H9 (cell line): ENCODE data around the gene CCDC69. TPM values are rescaled to one million over a fixed set of nuclear protein-coding genes. Genes with fewer than 3 reads are reported as not detected.

Experiments
- DNase-seq: peaks from one replicate; pipeline ENCODE4 v3.0.0-alpha.2; 2017
- H2AFZ ChIP-seq: one replicate; pipeline ENCODE4 v1.6.1; 2013; ENCODE audit warnings: mild to moderate bottlenecking, low read length, control low read depth, moderate library complexity
- H2AK5ac ChIP-seq: 2 replicates; pipeline ENCODE4 v1.6.1; 2013; ENCODE audit warnings: low read length, control low read depth, mixed read lengths; ENCODE audit not compliant: insufficient read length
- H2BK120ac ChIP-seq: one replicate; pipeline ENCODE4 v1.6.1; 2013; ENCODE audit warnings: low read depth, mild to moderate bottlenecking, low read length, control low read depth, inconsistent platforms; ENCODE audit not compliant: poor library complexity, severe bottlenecking
- H2BK12ac ChIP-seq: 2 replicates; pipeline ENCODE4 v1.6.1; 2013; ENCODE audit warnings: low read length, control low read depth, mixed read lengths, low read depth; ENCODE audit not compliant: insufficient read length
- H2BK15ac ChIP-seq: 2 replicates; pipeline ENCODE4 v1.6.1; 2013; ENCODE audit warnings: low read depth, low read length, control low read depth
- H2BK20ac ChIP-seq: one replicate; pipeline ENCODE4 v1.6.1; 2013; ENCODE audit warnings: low read depth, mild to moderate bottlenecking, low read length, control low read depth, inconsistent platforms; ENCODE audit not compliant: poor library complexity, severe bottlenecking
- H2BK5ac ChIP-seq: 2 replicates; pipeline ENCODE4 v1.6.1; 2013; ENCODE audit warnings: low read length, control low read depth, mixed read lengths; ENCODE audit not compliant: insufficient read length
- H3K14ac ChIP-seq: 2 replicates; pipeline ENCODE4 v1.6.1; 2013; ENCODE audit warnings: low read length, control low read depth; ENCODE audit not compliant: insufficient read depth
- H3K18ac ChIP-seq: 2 replicates; pipeline ENCODE4 v1.6.1; 2013; ENCODE audit warnings: low read depth, mild to moderate bottlenecking, mixed read lengths, low read length, control low read depth; ENCODE audit not compliant: insufficient read length
- H3K23ac ChIP-seq: 2 replicates; pipeline ENCODE4 v1.6.1; 2013; ENCODE audit warnings: low read length, control low read depth, mixed read lengths, low read depth; ENCODE audit not compliant: insufficient read length
- H3K23me2 ChIP-seq: 2 replicates; pipeline ENCODE4 v1.6.1; 2013; ENCODE audit warnings: low read depth, mild to moderate bottlenecking, mixed read lengths, low read length, control low read depth; ENCODE audit not compliant: insufficient read length, poor library complexity, severe bottlenecking
- H3K27ac ChIP-seq: 2 replicates; pipeline ENCODE4 v1.5.1; 2013; ENCODE audit warnings: low read length, control low read depth, mixed read lengths, low read depth; ENCODE audit not compliant: insufficient read length
- H3K27me3 ChIP-seq: 2 replicates; pipeline ENCODE4 v1.6.1; 2013; ENCODE audit warnings: low read length, control low read depth, inconsistent platforms; ENCODE audit not compliant: insufficient read depth
- H3K4ac ChIP-seq: 2 replicates; pipeline ENCODE4 v1.6.1; 2013; ENCODE audit warnings: low read depth, mild to moderate bottlenecking, control low read depth, inconsistent platforms, low read length, moderate library complexity
- H3K4me1 ChIP-seq: 2 replicates; pipeline ENCODE4 v1.6.1; 2013; ENCODE audit warnings: low read length, control low read depth, inconsistent platforms; ENCODE audit not compliant: insufficient read depth
- H3K4me2 ChIP-seq: 2 replicates; pipeline ENCODE4 v1.6.1; 2013; ENCODE audit warnings: low read length, control low read depth, mixed read lengths; ENCODE audit not compliant: insufficient read length, insufficient read depth
- H3K56ac ChIP-seq: 2 replicates; pipeline ENCODE4 v1.6.1; 2013; ENCODE audit warnings: low read depth, mild to moderate bottlenecking, mixed read lengths, low read length, control low read depth; ENCODE audit not compliant: insufficient read length
- H3K79me1 ChIP-seq: 2 replicates; pipeline ENCODE4 v1.6.1; 2013; ENCODE audit warnings: low read depth, mild to moderate bottlenecking, moderate library complexity, low read length, control low read depth, inconsistent platforms; ENCODE audit not compliant: insufficient read depth, poor library complexity, severe bottlenecking
- H3K79me2 ChIP-seq: 2 replicates; pipeline ENCODE4 v1.6.1; 2013; ENCODE audit warnings: low read length, control low read depth, inconsistent platforms; ENCODE audit not compliant: insufficient read depth
- H3K9ac ChIP-seq: 2 replicates; pipeline ENCODE4 v1.6.1; 2013; ENCODE audit warnings: low read length, control low read depth, mixed read lengths; ENCODE audit not compliant: insufficient read length; ENCODE audit errors: extremely low read depth
- H3K9me3 ChIP-seq: one replicate; pipeline ENCODE4 v1.6.1; 2013; ENCODE audit warnings: low read depth, low read length, inconsistent platforms; ENCODE audit not compliant: control insufficient read depth
- H3T11ph ChIP-seq: one replicate; pipeline ENCODE4 v1.6.1; 2013; ENCODE audit warnings: mild to moderate bottlenecking, low read length, control low read depth, inconsistent platforms
- H4K20me1 ChIP-seq: one replicate; pipeline ENCODE4 v1.6.1; 2013; ENCODE audit not compliant: control insufficient read depth, insufficient read length, insufficient read depth
- H4K5ac ChIP-seq: 2 replicates; pipeline ENCODE4 v1.6.1; 2013; ENCODE audit warnings: low read depth, mild to moderate bottlenecking, mixed read lengths, low read length, control low read depth; ENCODE audit not compliant: insufficient read length
- H4K8ac ChIP-seq: replicated peaks from 2 replicates; pipeline ENCODE4 v1.6.1; 2013; ENCODE audit warnings: low read length, control low read depth, mixed read lengths, low read depth; ENCODE audit not compliant: insufficient read length
- H4K91ac ChIP-seq: 2 replicates; pipeline ENCODE4 v1.6.1; 2013; ENCODE audit warnings: low read depth, mild to moderate bottlenecking, moderate library complexity, mixed read lengths, low read length, control low read depth; ENCODE audit not compliant: insufficient read length
- H3K27ac Mint-ChIP-seq, 3 experiments: 2 replicates in 2 of 3; 3 replicates in 1 of 3; pipeline ENCODE4 v1.8.0; 2020 to 2021; ENCODE audit warnings: mixed read lengths in 3 of 3, mild to moderate bottlenecking in 1 of 3, moderate library complexity in 1 of 3
- H3K27me3 Mint-ChIP-seq: 2 replicates; pipeline ENCODE4 v1.8.0; 2021; ENCODE audit warnings: low read depth, mild to moderate bottlenecking, moderate library complexity, mixed read lengths
- H3K36me3 Mint-ChIP-seq, 3 experiments: 2 replicates in 2 of 3; 3 replicates in 1 of 3; pipeline ENCODE4 v1.8.0; 2020 to 2021; ENCODE audit warnings: low read depth in 3 of 3, mixed read lengths in 3 of 3; ENCODE audit not compliant: insufficient read depth in 1 of 3
- H3K4me1 Mint-ChIP-seq, 2 experiments: 2 replicates each; pipeline ENCODE4 v1.8.0; 2020; ENCODE audit warnings: mixed read lengths in 2 of 2
- H3K4me3 Mint-ChIP-seq, 2 experiments: 2 replicates in 1 of 2; 3 replicates in 1 of 2; pipeline ENCODE4 v1.8.0; 2020 to 2021; ENCODE audit warnings: mild to moderate bottlenecking in 2 of 2, mixed read lengths in 2 of 2, moderate library complexity in 1 of 2
- H3K9me3 Mint-ChIP-seq, 2 experiments: 2 replicates in 1 of 2; 3 replicates in 1 of 2; pipeline ENCODE4 v1.8.0; 2020; ENCODE audit warnings: mild to moderate bottlenecking in 2 of 2, mixed read lengths in 2 of 2, moderate library complexity in 1 of 2
- WGBS: extraction: QIAGEN DNeasy Blood & Tissue Kit; methylation state at CpG from one replicate; pipeline ENCODE4 v1.1.7; 2013; ENCODE audit warnings: missing lambda C conversion rate, low lambda C conversion rate, mixed read lengths; ENCODE audit not compliant: insufficient read length; ENCODE audit errors: extremely low coverage; 5-methylcytosine and 5-hydroxymethylcytosine counted together
- total RNA-seq: library from RNA; stranded (reverse); gene quantifications from 2 replicates; pipeline ENCODE4 v1.2.1, GENCODE V29; 2021
- TF ChIP-seq, protein P1 (sequence below): fragments of 200-600 bp; sonication (generic); conservative IDR thresholded peaks from 3 replicates; pipeline ENCODE4 v1.8.0; 2021; ENCODE audit warnings: antibody characterized with exemption, mild to moderate bottlenecking

The CCDC69 gene
- total RNA-seq, 1 experiment from 2014 or later = 5.3 TPM

DNA sequence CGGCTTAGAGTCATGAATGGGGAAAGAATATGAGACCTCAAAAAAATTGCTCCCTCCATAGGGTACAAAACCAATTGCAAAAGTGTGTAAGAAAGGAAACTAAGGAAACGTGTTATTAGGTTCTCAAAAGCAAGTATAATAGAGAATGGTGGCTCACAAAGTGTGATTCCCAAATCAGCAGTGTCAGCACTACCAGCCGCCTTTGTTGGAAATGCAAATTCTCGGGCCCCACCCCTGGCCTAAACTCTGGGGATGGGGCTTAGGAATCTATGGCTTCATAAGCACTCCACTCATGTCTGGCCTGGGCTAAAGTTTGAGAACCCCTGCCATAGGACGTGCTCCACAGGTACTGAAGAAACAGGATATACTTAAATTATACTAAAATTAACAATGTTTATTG, 1.6 kb upstream of the CCDC69 start:
- Histone ChIP-seq H2BK20ac (no peak overlapping the region), H3K9ac (no peak overlapping the region), H3K4me1 (no peaks in the 10 kb centered on the region), H4K8ac (no peak overlapping the region), H3K23ac (no peak overlapping the region), H4K5ac (no peak overlapping the region), H3K4ac (no peak overlapping the region), H3K23me2 (peaks cover 3% of the 10 kb centered on the region), H2BK12ac (no peak overlapping the region), H4K20me1 (no peaks in the 10 kb centered on the region), H3K9me3 (no peaks in the 10 kb centered on the region), H3K56ac (no peak overlapping the region), H4K91ac (no peak overlapping the region), H2BK15ac (no peak overlapping the region), H3K18ac (no peak overlapping the region), H3T11ph (no peak overlapping the region), H3K27me3 (no peaks in the 10 kb centered on the region), H2AK5ac (no peak overlapping the region), H3K79me2 (no peaks in the 10 kb centered on the region), H3K79me1 (no peaks in the 10 kb centered on the region), H2BK120ac (no peak overlapping the region), H3K14ac (no peak overlapping the region), H2BK5ac (no peak overlapping the region), H2AFZ (no peak overlapping the region), H3K4me2 (no peak overlapping the region), H3K27ac (no peak overlapping the region)
- TF ChIP-seq, protein P1, sequence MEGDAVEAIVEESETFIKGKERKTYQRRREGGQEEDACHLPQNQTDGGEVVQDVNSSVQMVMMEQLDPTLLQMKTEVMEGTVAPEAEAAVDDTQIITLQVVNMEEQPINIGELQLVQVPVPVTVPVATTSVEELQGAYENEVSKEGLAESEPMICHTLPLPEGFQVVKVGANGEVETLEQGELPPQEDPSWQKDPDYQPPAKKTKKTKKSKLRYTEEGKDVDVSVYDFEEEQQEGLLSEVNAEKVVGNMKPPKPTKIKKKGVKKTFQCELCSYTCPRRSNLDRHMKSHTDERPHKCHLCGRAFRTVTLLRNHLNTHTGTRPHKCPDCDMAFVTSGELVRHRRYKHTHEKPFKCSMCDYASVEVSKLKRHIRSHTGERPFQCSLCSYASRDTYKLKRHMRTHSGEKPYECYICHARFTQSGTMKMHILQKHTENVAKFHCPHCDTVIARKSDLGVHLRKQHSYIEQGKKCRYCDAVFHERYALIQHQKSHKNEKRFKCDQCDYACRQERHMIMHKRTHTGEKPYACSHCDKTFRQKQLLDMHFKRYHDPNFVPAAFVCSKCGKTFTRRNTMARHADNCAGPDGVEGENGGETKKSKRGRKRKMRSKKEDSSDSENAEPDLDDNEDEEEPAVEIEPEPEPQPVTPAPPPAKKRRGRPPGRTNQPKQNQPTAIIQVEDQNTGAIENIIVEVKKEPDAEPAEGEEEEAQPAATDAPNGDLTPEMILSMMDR = no peak
- peak overlapping the region in 1 of 3 experiments; percentile 5; a peak in 2 of 7 replicates for H3K27ac Mint-ChIP-seq
- no CpG with 5 or more reads among the region's 5 CpGs for WGBS
- H3K27me3 Mint-ChIP-seq = peaks cover 17% of the 10 kb centered on the region
- H3K4me3 Mint-ChIP-seq = no peak overlapping the region
- no peaks in the 10 kb centered on the region for H3K9me3 Mint-ChIP-seq
- H3K4me1 Mint-ChIP-seq = peaks cover 17 to 22% of the 10 kb centered on the region in 2 experiments
- DNase-seq = no peak
- peaks cover 0 to 2% (median 0%) of the 10 kb centered on the region in 3 experiments; a peak in 1 of 7 replicates for H3K36me3 Mint-ChIP-seq
